ENCODE measurements around the gene MUC3A. TPM values are rescaled to one million over a fixed set of nuclear protein-coding genes. Genes with fewer than 3 reads are reported as not detected.
A peak's percentile ranks its signal among the peaks of the same experiment; 100 is the strongest.

The MUC3A gene
- total and polyA plus RNA-seq, 2 of the 13 experiments (the other 11 are each of a cell fraction or from before 2014, with no cell fraction given): 0.01 TPM; not detected in 1

DNA sequence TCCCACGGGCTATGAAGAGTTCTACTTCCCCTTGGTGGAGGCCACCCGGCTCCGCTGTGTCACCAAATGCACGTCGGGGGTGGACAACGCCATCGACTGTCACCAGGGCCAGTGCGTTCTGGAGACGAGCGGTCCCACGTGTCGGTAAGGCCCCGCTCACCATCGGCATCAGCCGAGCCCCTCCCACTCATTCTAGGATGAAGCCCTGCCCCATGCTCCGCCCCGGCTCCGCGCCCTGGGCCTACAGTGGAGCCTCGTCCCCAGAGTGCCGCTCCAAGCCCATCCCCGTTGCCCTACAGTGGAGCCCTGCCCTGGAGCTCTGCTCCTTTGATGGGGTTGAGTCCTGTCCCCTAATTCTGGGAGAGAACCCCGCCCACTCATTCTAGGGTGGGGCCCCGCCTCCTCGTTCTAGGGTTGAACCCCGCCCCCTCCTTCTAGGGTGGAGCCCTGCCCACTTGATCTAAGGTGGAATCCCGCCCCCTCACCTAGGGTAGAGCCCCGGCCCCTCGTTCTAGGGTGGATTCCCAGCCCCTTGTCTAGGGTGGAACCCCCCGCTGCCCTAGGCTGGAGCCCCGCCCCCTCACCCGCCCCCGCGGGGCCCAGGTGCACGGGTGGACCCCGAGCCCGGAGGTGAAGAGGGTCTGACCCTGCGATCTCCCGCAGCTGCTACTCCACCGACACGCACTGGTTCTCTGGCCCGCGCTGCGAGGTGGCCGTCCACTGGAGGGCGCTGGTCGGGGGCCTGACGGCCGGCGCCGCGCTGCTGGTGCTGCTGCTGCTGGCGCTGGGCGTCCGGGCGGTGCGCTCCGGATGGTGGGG lies 16.6 kb downstream of the MUC3A start (continued):
- 0 out of 2 replicates have a peak, but pooled peaks have one; percentile 36 for TF ChIP-seq IRF9 (CRISPR knock-in tag; IDR thresholded peaks at IDR 0.05; ENCODE audit: borderline replicate concordance)
- TF ChIP-seq HNF4G (IDR thresholded peaks at IDR 0.05; ENCODE audit: borderline replicate concordance, low read depth, low read length): peak; percentile 5; the same call in 1 of the 2 replicates
- TF ChIP-seq HNF4G (CRISPR knock-in tag; IDR thresholded peaks at IDR 0.05; ENCODE audit: borderline replicate concordance, low read depth): no peak
- TF ChIP-seq, protein P1, sequence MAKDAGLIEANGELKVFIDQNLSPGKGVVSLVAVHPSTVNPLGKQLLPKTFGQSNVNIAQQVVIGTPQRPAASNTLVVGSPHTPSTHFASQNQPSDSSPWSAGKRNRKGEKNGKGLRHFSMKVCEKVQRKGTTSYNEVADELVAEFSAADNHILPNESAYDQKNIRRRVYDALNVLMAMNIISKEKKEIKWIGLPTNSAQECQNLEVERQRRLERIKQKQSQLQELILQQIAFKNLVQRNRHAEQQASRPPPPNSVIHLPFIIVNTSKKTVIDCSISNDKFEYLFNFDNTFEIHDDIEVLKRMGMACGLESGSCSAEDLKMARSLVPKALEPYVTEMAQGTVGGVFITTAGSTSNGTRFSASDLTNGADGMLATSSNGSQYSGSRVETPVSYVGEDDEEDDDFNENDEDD (CRISPR knock-in tag; IDR thresholded peaks at IDR 0.05; ENCODE audit: borderline replicate concordance): peak; percentile 62; the same call in 1 of the 2 replicates
- TF ChIP-seq, protein P2, sequence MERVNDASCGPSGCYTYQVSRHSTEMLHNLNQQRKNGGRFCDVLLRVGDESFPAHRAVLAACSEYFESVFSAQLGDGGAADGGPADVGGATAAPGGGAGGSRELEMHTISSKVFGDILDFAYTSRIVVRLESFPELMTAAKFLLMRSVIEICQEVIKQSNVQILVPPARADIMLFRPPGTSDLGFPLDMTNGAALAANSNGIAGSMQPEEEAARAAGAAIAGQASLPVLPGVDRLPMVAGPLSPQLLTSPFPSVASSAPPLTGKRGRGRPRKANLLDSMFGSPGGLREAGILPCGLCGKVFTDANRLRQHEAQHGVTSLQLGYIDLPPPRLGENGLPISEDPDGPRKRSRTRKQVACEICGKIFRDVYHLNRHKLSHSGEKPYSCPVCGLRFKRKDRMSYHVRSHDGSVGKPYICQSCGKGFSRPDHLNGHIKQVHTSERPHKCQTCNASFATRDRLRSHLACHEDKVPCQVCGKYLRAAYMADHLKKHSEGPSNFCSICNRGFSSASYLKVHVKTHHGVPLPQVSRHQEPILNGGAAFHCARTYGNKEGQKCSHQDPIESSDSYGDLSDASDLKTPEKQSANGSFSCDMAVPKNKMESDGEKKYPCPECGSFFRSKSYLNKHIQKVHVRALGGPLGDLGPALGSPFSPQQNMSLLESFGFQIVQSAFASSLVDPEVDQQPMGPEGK (CRISPR knock-in tag; IDR thresholded peaks at IDR 0.05): peak; percentile 33; the same call in 1 of the 2 replicates
- TF ChIP-seq GABPA (IDR thresholded peaks at IDR 0.05; ENCODE audit: low read depth, low read length): no peak
- no peak for TF ChIP-seq GABPA (CRISPR knock-in tag; IDR thresholded peaks at IDR 0.05; ENCODE audit: low read depth)
- TF ChIP-seq ZNF691 (CRISPR knock-in tag; IDR thresholded peaks at IDR 0.05; ENCODE audit: borderline replicate concordance, low read depth): peak; percentile 93
- no peak for TF ChIP-seq SP1 (IDR thresholded peaks at IDR 0.05)
- TF ChIP-seq SP1 (CRISPR knock-in tag; IDR thresholded peaks at IDR 0.05): peak; percentile 64; the same call in 1 of the 2 replicates
- TF ChIP-seq YEATS2 (CRISPR knock-in tag; IDR thresholded peaks at IDR 0.05; ENCODE audit: borderline replicate concordance): no peak
- no peak for TF ChIP-seq DBP (CRISPR knock-in tag; IDR thresholded peaks at IDR 0.05; ENCODE audit: not compliant biosample characterization)
- TF ChIP-seq THAP11 (CRISPR knock-in tag; IDR thresholded peaks at IDR 0.05): peak; percentile 50; the same call in 1 of the 2 replicates
- TF ChIP-seq KDM2A (CRISPR knock-in tag; IDR thresholded peaks at IDR 0.05; ENCODE audit: borderline replicate concordance, low read depth): peak; percentile 89
- TF ChIP-seq ZNF331 (CRISPR knock-in tag; IDR thresholded peaks at IDR 0.05): 0 out of 2 replicates have a peak, but pooled peaks have one; percentile 33
- peak; percentile 69 for TF ChIP-seq YY1 (IDR thresholded peaks at IDR 0.05; ENCODE audit: insufficient read depth, insufficient replicate concordance, low read depth, low read length)
- TF ChIP-seq XRCC5 (optimal IDR thresholded peaks at IDR 0.05; ENCODE audit: low read length): peak; percentile 89
- 0 out of 2 replicates have a peak, but pooled peaks have one; percentile 17 for TF ChIP-seq TBX2 (CRISPR knock-in tag; IDR thresholded peaks at IDR 0.05; ENCODE audit: borderline replicate concordance)
- TF ChIP-seq, protein P3, sequence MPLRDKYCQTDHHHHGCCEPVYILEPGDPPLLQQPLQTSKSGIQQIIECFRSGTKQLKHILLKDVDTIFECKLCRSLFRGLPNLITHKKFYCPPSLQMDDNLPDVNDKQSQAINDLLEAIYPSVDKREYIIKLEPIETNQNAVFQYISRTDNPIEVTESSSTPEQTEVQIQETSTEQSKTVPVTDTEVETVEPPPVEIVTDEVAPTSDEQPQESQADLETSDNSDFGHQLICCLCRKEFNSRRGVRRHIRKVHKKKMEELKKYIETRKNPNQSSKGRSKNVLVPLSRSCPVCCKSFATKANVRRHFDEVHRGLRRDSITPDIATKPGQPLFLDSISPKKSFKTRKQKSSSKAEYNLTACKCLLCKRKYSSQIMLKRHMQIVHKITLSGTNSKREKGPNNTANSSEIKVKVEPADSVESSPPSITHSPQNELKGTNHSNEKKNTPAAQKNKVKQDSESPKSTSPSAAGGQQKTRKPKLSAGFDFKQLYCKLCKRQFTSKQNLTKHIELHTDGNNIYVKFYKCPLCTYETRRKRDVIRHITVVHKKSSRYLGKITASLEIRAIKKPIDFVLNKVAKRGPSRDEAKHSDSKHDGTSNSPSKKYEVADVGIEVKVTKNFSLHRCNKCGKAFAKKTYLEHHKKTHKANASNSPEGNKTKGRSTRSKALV (CRISPR knock-in tag; IDR thresholded peaks at IDR 0.05): peak; percentile 45; the same call in 1 of the 2 replicates
- 0 out of 2 replicates have a peak, but pooled peaks have one; percentile 35 for TF ChIP-seq ZNF629 (CRISPR knock-in tag; conservative IDR thresholded peaks at IDR 0.05)

All from HepG2 (cell line).